ENCODE data around the gene RBMY1F. TPM values are rescaled to one million over a fixed set of nuclear protein-coding genes. Genes with fewer than 3 reads are reported as not detected.
"Not testable (repeated sequence)": the region's sequence is repeated elsewhere in the genome, so short reads cannot be mapped to it uniquely, and the experiment has no call there.

Gene RBMY1F
- total and polyA plus RNA-seq, 2 of the 8 experiments (the other 6 are each of a cell fraction or from before 2014, with no cell fraction given): not detected

GRCh38 chrY:22141011-22141695 is 41.6 kb downstream of the RBMY1F start:
- H3K14ac ChIP-seq (ENCODE audit: insufficient read length); H2BK20ac ChIP-seq (ENCODE audit: low read length); H3K4ac ChIP-seq (replicated peaks; ENCODE audit: insufficient read length, low read depth, low read length); H2AK5ac ChIP-seq (ENCODE audit: low read depth, low read length); H4K5ac ChIP-seq (ENCODE audit: insufficient read length, low read depth, low read length); H3K27ac ChIP-seq (ENCODE audit: low read depth, low read length); H3K4me1 ChIP-seq (replicated peaks in 1 of 4; ENCODE audit: control insufficient read depth in 3 of 4, insufficient read depth in 4 of 4, low read length in 3 of 4); H3K79me2 ChIP-seq (ENCODE audit: control insufficient read depth in 1 of 2, insufficient read depth in 2 of 2, low read length in 2 of 2); H4K8ac ChIP-seq (ENCODE audit: extremely low read depth, insufficient read depth, low read length); H3K79me1 ChIP-seq (ENCODE audit: low read depth, low read length); H4K91ac ChIP-seq (replicated peaks; ENCODE audit: insufficient read length, low read length); H2AFZ ChIP-seq (ENCODE audit: low read length); H3K9ac ChIP-seq (replicated peaks in 1 of 4; ENCODE audit: extremely low read depth in 1 of 4, low read depth in 3 of 4, low read length in 3 of 4); H3K56ac ChIP-seq (replicated peaks; ENCODE audit: insufficient read length, low read depth, low read length); H3K27me3 ChIP-seq (replicated peaks in 1 of 4; ENCODE audit: control insufficient read depth in 3 of 4, extremely low read depth in 1 of 4, insufficient read depth in 3 of 4, low read length in 3 of 4); POLR2A ChIA-PET (ENCODE audit: partially characterized antibody); H3K23me2 ChIP-seq (ENCODE audit: low read depth, low read length); H3K36me3 ChIP-seq (ENCODE audit: control insufficient read depth in 2 of 4, insufficient read depth in 4 of 4, low read length in 3 of 4); H3K4me3 ChIP-seq (ENCODE audit: extremely low read depth in 1 of 4, insufficient read depth in 2 of 4, low read depth in 3 of 4, low read length in 4 of 4); CTCF ChIA-PET (ENCODE audit: partially characterized antibody); H2BK5ac ChIP-seq (ENCODE audit: low read depth, low read length); DNase-seq (ENCODE audit: low read depth in 1 of 2, low spot score in 2 of 2); H2BK120ac ChIP-seq (replicated peaks; ENCODE audit: low read depth, low read length); H3K9me3 ChIP-seq (ENCODE audit: insufficient read depth in 2 of 2, low read depth in 1 of 2, low read length in 1 of 2); H3K23ac ChIP-seq (ENCODE audit: insufficient read length); H4K20me1 ChIP-seq (replicated peaks in 1 of 2; ENCODE audit: control insufficient read depth in 1 of 2, insufficient read depth in 2 of 2, low read length in 2 of 2); H2BK12ac ChIP-seq (ENCODE audit: low read depth, low read length); H2BK15ac ChIP-seq (ENCODE audit: low read length); H3K18ac ChIP-seq (ENCODE audit: extremely low read depth, low read length); H3K4me2 ChIP-seq (ENCODE audit: insufficient read depth in 1 of 2, low read depth in 2 of 2, low read length in 2 of 2): not testable (repeated sequence)
- peak; percentile 81 for FAIRE-seq
- WGBS, 2 experiments (ENCODE audit: extremely low coverage in 1 of 2, insufficient coverage in 1 of 2, insufficient read length in 1 of 2, insufficient replicate concordance in 2 of 2, low coverage in 1 of 2, low lambda C conversion rate in 2 of 2, missing lambda C conversion rate in 1 of 2): no CpG with 5 or more reads among the region's 8 CpGs

- not testable (repeated sequence) for H3K79me2 ChIP-seq (ENCODE audit: control insufficient read depth in 1 of 2, insufficient read depth in 2 of 2, low read length in 2 of 2); FAIRE-seq; H2AK5ac ChIP-seq (ENCODE audit: low read depth, low read length)
Measured at GRCh38 chrY:22134719-22135118, 48.0 kb downstream of the RBMY1F start.

More at GRCh38 chrY:22134719-22135118, 48.0 kb downstream of the RBMY1F start:
- H4K91ac ChIP-seq (replicated peaks; ENCODE audit: insufficient read length, low read length); H3K9ac ChIP-seq (replicated peaks in 1 of 4; ENCODE audit: extremely low read depth in 1 of 4, low read depth in 3 of 4, low read length in 3 of 4); H3K9me3 ChIP-seq (ENCODE audit: insufficient read depth in 2 of 2, low read depth in 1 of 2, low read length in 1 of 2); H3K14ac ChIP-seq (ENCODE audit: insufficient read length); CTCF ChIA-PET (ENCODE audit: partially characterized antibody); H3K4me2 ChIP-seq (ENCODE audit: insufficient read depth in 1 of 2, low read depth in 2 of 2, low read length in 2 of 2); H3K4ac ChIP-seq (replicated peaks; ENCODE audit: insufficient read length, low read depth, low read length); H3K4me3 ChIP-seq (ENCODE audit: extremely low read depth in 1 of 4, insufficient read depth in 2 of 4, low read depth in 3 of 4, low read length in 4 of 4); H3K56ac ChIP-seq (replicated peaks; ENCODE audit: insufficient read length, low read depth, low read length); H2BK12ac ChIP-seq (ENCODE audit: low read depth, low read length); H3K36me3 ChIP-seq (ENCODE audit: control insufficient read depth in 2 of 4, insufficient read depth in 4 of 4, low read length in 3 of 4); H3K23ac ChIP-seq (ENCODE audit: insufficient read length); H2BK20ac ChIP-seq (ENCODE audit: low read length); H3K27me3 ChIP-seq (replicated peaks in 1 of 4; ENCODE audit: control insufficient read depth in 3 of 4, extremely low read depth in 1 of 4, insufficient read depth in 3 of 4, low read length in 3 of 4); H4K5ac ChIP-seq (ENCODE audit: insufficient read length, low read depth, low read length); H2AFZ ChIP-seq (ENCODE audit: low read length); H3K4me1 ChIP-seq (replicated peaks in 1 of 4; ENCODE audit: control insufficient read depth in 3 of 4, insufficient read depth in 4 of 4, low read length in 3 of 4); H2BK15ac ChIP-seq (ENCODE audit: low read length); H2BK120ac ChIP-seq (replicated peaks; ENCODE audit: low read depth, low read length); H4K20me1 ChIP-seq (replicated peaks in 1 of 2; ENCODE audit: control insufficient read depth in 1 of 2, insufficient read depth in 2 of 2, low read length in 2 of 2); H4K8ac ChIP-seq (ENCODE audit: extremely low read depth, insufficient read depth, low read length); H3K79me1 ChIP-seq (ENCODE audit: low read depth, low read length); DNase-seq (ENCODE audit: low read depth in 1 of 2, low spot score in 2 of 2); H3K18ac ChIP-seq (ENCODE audit: extremely low read depth, low read length); POLR2A ChIA-PET (ENCODE audit: partially characterized antibody); H2BK5ac ChIP-seq (ENCODE audit: low read depth, low read length); H3K23me2 ChIP-seq (ENCODE audit: low read depth, low read length); H3K27ac ChIP-seq (ENCODE audit: low read depth, low read length): not testable (repeated sequence)
- WGBS, 2 experiments (ENCODE audit: extremely low coverage in 1 of 2, insufficient coverage in 1 of 2, insufficient read length in 1 of 2, insufficient replicate concordance in 2 of 2, low coverage in 1 of 2, low lambda C conversion rate in 2 of 2, missing lambda C conversion rate in 1 of 2): no CpG with 5 or more reads among the region's 3 CpGs

Measured in H1 (cell line).